K562 (cell line): ENCODE results near the gene AGPAT2. TPM values are rescaled to one million over a fixed set of nuclear protein-coding genes. Genes with fewer than 3 reads are reported as not detected.

Source experiments
- BCOR ChIP-seq: fragments of 450-650 bp; IDR thresholded peaks from 2 replicates; pipeline ENCODE4 v1.6.1; 2016
- EGR1 ChIP-seq: fragments of 450-650 bp; conservative IDR thresholded peaks from 2 replicates; pipeline ENCODE4 v1.6.1; 2017; ENCODE audit warnings: mild to moderate bottlenecking
- HNRNPH1 ChIP-seq: fragments of 200-400 bp; formaldehyde crosslinking; optimal IDR thresholded peaks from 2 replicates; pipeline ENCODE3; 2017; ENCODE audit warnings: low read depth, mild to moderate bottlenecking, low read length, moderate library complexity
- IRF2 ChIP-seq: sonication (generic); formaldehyde crosslinking; IDR thresholded peaks from 2 replicates; pipeline ENCODE4 v1.8.1; 2022; ENCODE audit warnings: mild to moderate bottlenecking, missing genetic modification reagents
- NCOA4 ChIP-seq: fragments of 450-650 bp; IDR thresholded peaks from 2 replicates; pipeline ENCODE4 v1.6.1; 2018; ENCODE audit warnings: mild to moderate bottlenecking; ENCODE audit not compliant: partially characterized antibody
- NFXL1 ChIP-seq: fragments of 450-650 bp; formaldehyde crosslinking; IDR thresholded peaks from 2 replicates; pipeline ENCODE4 v1.4.0; 2021; ENCODE audit warnings: mild to moderate bottlenecking
- NR2C2 ChIP-seq, 2 experiments: fragments of 200-800 bp in 1 of 2; sonication (Bioruptor generic) in 1 of 2; sonication (generic) in 1 of 2; formaldehyde crosslinking in 1 of 2; IDR thresholded peaks; 2 replicates each; pipeline versions ENCODE4 v1.6.1 to v1.8.0; 2016 to 2022; ENCODE audit warnings: mild to moderate bottlenecking in 1 of 2, missing compliant biosample characterization in 1 of 2, missing genetic modification characterization in 1 of 2, missing genetic modification reagents in 1 of 2
- NR4A1 ChIP-seq, 2 experiments: fragments of 250-450 bp in 1 of 2; fragments of 450-650 bp in 1 of 2; sonication (Bioruptor Pico) in 1 of 2; IDR thresholded peaks; 2 replicates each; pipeline versions ENCODE4 v1.4.0 to v1.6.1; 2016 to 2020; ENCODE audit warnings: mild to moderate bottlenecking in 2 of 2, missing compliant biosample characterization in 1 of 2, missing genetic modification characterization in 1 of 2, moderate library complexity in 1 of 2
- RFX5 ChIP-seq: IDR thresholded peaks from 2 replicates; pipeline ENCODE4 v1.6.1; 2011; ENCODE audit warnings: low read depth, mild to moderate bottlenecking, improper control_type of control experiment, low read length
- SMARCA4 ChIP-seq: fragments of 450-650 bp; IDR thresholded peaks from 2 replicates; pipeline ENCODE4 v1.6.1; 2016
- TAF9B ChIP-seq: fragments of 450-650 bp; IDR thresholded peaks from 2 replicates; pipeline ENCODE4 v1.6.1; 2018; ENCODE audit warnings: mild to moderate bottlenecking; ENCODE audit not compliant: partially characterized antibody
- TRIM28 ChIP-seq: fragments of 450-650 bp; IDR thresholded peaks from 2 replicates; pipeline ENCODE4 v1.6.1; 2017
- TSC22D4 ChIP-seq: fragments of 450-650 bp; IDR thresholded peaks from 2 replicates; pipeline ENCODE4 v1.6.1; 2016; ENCODE audit warnings: missing genetic modification characterization, missing biosample characterization, control low read depth
- ZEB2 ChIP-seq: fragments of 450-650 bp; IDR thresholded peaks from 2 replicates; pipeline ENCODE4 v1.6.1; 2016
- ZNF146 ChIP-seq: IDR thresholded peaks from one replicate; pipeline ENCODE4 v1.6.1; 2018; ENCODE audit warnings: missing compliant biosample characterization; ENCODE audit not compliant: unreplicated experiment
- ZNF561 ChIP-seq: fragments of 450-650 bp; formaldehyde crosslinking; conservative IDR thresholded peaks from 2 replicates; pipeline ENCODE4 v1.4.0; 2020; ENCODE audit warnings: mild to moderate bottlenecking, moderate library complexity
- ZNF668 ChIP-seq: fragments of 250-450 bp; sonication (Bioruptor Pico); IDR thresholded peaks from 2 replicates; pipeline ENCODE4 v1.8.0; 2022; ENCODE audit warnings: mild to moderate bottlenecking, inconsistent platforms
- polyA plus RNA-seq, 8 experiments: library from polyadenylated mRNA; depleted of rRNA in 4 of 8; stranded (reverse) in 5 of 8; unstranded in 3 of 8; fragments of >200 nt; fragmentation: Nextera tagmentation in 2 of 8; fragmentation: Illumina TruSeq in 1 of 8; extraction: Ambion mirVana in 2 of 8; extraction: Trizol in 1 of 8; gene quantifications; 2 replicates each; pipeline versions ENCODE4 v1.2.1 to v1.2.3, GENCODE V29; 2011 to 2014; ENCODE audit warnings: inconsistent platforms in 1 of 8, missing spikeins in 1 of 8
- total RNA-seq, 7 experiments: library from RNA; depleted of rRNA in 6 of 7; stranded (reverse); fragments of >200 nt in 6 of 7; fragmentation: Illumina TruSeq in 2 of 7; extraction: Trizol in 2 of 7; gene quantifications; 2 replicates each; pipeline versions ENCODE4 v1.2.1 to v1.2.3, GENCODE V29; 2011 to 2021; ENCODE audit warnings: low replicate concordance in 1 of 7
- TF ChIP-seq, protein P1 (sequence below): fragments of 250-450 bp; sonication (Bioruptor Pico); IDR thresholded peaks from 2 replicates; pipeline ENCODE4 v1.5.0; 2021; ENCODE audit warnings: mild to moderate bottlenecking, moderate library complexity
- TF ChIP-seq, protein P2 (sequence below): sonication (generic); formaldehyde crosslinking; IDR thresholded peaks from 2 replicates; pipeline ENCODE4 v1.8.0; 2022; ENCODE audit warnings: missing genetic modification reagents, mild to moderate bottlenecking, borderline replicate concordance
- TF ChIP-seq, protein P3 (sequence below): fragments of 250-450 bp; sonication (Bioruptor Pico); IDR thresholded peaks from 2 replicates; pipeline ENCODE4 v1.8.0; 2022; ENCODE audit warnings: moderate library complexity, mild to moderate bottlenecking, inconsistent platforms

Gene AGPAT2
- total and polyA plus RNA-seq, 9 of the 15 experiments (the other 6 are each of a cell fraction or from before 2014, with no cell fraction given) = 0.13 to 54.5 (median 23.9) TPM

DNA sequence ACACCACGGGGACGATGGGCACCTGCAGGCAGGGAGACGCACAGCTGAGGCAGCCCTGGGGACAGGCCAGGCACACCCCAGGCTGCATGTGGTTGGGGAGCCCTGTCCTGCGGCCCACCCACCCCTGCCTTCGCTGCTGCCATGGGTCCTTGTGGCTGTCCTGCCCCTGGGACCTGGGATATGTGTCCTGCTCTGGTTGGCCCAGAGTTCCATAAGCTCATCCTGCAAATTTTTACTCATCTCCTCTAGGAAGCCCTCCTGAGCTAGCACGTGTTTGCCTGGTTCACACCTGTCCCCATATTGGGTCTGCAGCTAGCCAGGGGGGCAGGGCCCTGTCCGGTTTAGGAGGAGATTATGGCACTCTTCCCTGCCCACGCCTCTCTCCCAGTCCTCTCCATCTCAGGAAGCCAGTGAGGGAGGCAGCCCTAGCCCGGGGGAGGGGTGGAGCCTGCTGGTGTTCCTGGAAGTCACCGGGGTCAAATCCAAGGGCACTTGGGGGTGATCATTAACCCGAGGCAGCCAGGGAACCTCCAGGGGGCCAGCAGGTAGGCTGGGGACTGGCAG is 12.4 kb downstream of the AGPAT2 start (continued):
- TF ChIP-seq, protein P1, sequence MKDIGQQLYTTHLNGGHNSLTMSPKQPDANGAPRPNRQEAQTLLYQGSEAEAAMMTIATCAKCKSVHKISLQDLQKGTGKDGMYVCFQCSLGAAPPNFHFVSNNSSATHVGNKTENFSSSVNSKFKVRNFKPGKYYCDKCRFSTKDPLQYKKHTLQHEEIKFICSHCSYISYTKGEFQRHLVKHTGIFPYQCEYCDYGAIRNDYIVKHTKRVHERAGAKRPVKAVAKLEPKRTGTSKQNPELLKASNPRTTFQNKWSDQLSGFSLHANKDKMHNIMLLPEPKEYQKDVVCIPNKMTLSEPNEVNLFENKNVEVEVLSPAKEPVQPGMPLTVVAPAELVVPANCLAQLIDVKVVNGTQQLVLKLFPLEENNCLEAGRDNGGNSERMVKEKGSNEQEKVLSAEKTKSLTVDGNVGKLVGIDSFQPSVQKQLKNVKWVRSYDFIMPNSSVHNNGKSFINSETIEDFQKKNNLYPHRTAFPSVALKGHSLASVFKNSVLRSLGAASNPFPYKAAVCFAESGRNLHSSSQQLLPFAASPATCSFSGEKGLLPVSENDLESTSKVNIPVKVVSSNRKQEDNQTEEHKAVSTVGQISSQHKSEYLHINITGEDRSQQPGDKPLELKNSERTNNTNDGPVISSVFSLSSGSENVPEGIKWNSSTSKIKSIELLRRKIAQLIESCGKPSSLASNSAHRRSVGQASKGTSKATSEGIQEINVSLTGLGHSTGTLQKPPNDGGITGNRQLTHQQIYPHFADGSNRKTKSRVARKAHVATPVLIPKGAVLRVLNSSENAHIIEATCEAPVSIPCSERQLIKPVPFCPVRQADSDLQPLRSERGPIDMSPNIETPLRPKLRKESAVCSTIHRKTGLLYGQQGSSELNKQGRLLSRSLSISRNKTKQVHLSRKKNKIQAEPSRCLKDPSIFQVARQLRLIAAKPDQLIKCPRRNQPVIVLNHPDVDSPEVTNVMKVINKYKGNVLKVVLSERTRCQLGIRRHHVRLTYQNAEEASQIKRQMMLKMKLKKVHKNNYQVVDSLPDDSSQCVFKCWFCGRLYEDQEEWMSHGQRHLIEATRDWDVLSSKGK = no peak
- TF ChIP-seq NCOA4 (no peak), ZNF668 (no peak), TSC22D4 (tag) (no peak), NR4A1 (CRISPR knock-in tag; IDR thresholded peaks at IDR 0.05) (no peak), NR4A1 (tag; IDR thresholded peaks at IDR 0.05) (no peak), ZNF146 (CRISPR knock-in tag) (no peak), TAF9B (no peak), NFXL1 (CRISPR knock-in tag) (no peak), TRIM28 (no peak), EGR1 (peak; percentile 73), HNRNPH1 (no peak), RFX5 (no peak), SMARCA4 (no peak), BCOR (no peak), ZNF561 (CRISPR knock-in tag) (no peak), IRF2 (CRISPR knock-in tag) (no peak), NR2C2 (CRISPR knock-in tag; IDR thresholded peaks at IDR 0.05) (no peak), NR2C2 (tag; IDR thresholded peaks at IDR 0.05) (0 out of 2 replicates have a peak, but pooled peaks have one; percentile 27), ZEB2 (peak; percentile 70; the same call in 1 of the 2 replicates)
- TF ChIP-seq, protein P2, sequence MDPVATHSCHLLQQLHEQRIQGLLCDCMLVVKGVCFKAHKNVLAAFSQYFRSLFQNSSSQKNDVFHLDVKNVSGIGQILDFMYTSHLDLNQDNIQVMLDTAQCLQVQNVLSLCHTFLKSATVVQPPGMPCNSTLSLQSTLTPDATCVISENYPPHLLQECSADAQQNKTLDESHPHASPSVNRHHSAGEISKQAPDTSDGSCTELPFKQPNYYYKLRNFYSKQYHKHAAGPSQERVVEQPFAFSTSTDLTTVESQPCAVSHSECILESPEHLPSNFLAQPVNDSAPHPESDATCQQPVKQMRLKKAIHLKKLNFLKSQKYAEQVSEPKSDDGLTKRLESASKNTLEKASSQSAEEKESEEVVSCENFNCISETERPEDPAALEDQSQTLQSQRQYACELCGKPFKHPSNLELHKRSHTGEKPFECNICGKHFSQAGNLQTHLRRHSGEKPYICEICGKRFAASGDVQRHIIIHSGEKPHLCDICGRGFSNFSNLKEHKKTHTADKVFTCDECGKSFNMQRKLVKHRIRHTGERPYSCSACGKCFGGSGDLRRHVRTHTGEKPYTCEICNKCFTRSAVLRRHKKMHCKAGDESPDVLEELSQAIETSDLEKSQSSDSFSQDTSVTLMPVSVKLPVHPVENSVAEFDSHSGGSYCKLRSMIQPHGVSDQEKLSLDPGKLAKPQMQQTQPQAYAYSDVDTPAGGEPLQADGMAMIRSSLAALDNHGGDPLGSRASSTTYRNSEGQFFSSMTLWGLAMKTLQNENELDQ = no peak
- TF ChIP-seq, protein P3, sequence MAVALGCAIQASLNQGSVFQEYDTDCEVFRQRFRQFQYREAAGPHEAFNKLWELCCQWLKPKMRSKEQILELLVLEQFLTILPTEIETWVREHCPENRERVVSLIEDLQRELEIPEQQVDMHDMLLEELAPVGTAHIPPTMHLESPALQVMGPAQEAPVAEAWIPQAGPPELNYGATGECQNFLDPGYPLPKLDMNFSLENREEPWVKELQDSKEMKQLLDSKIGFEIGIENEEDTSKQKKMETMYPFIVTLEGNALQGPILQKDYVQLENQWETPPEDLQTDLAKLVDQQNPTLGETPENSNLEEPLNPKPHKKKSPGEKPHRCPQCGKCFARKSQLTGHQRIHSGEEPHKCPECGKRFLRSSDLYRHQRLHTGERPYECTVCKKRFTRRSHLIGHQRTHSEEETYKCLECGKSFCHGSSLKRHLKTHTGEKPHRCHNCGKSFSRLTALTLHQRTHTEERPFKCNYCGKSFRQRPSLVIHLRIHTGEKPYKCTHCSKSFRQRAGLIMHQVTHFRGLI (CRISPR knock-in tag) = no peak
